ENCODE results near the gene PTPRG.

The PTPRG gene

GRCh38 chr3:62259924-62260323 is 698.6 kb downstream of the PTPRG start:
- no peak for TF ChIP-seq ZBTB7A (IDR thresholded peaks at IDR 0.05; ENCODE audit: low read depth)
- TF ChIP-seq EGR1 (IDR thresholded peaks at IDR 0.05): no peak
- no peak for TF ChIP-seq USF1 (IDR thresholded peaks at IDR 0.05)

- no peak for TF ChIP-seq TAF1 (IDR thresholded peaks at IDR 0.05; ENCODE audit: low read depth)
- no peak for TF ChIP-seq RAD21 (IDR thresholded peaks at IDR 0.05; ENCODE audit: low read depth)
Measured at GRCh38 chr3:62260655-62261054, 699.3 kb downstream of the PTPRG start.

GRCh38 chr3:62261121-62261520 is 699.8 kb downstream of the PTPRG start:
- TF ChIP-seq NFIC (IDR thresholded peaks at IDR 0.05): no peak
- TF ChIP-seq EP300 (IDR thresholded peaks at IDR 0.05; ENCODE audit: borderline replicate concordance): no peak
- TF ChIP-seq MAX (IDR thresholded peaks at IDR 0.05): no peak
- TF ChIP-seq REST (IDR thresholded peaks at IDR 0.05; ENCODE audit: low read depth): no peak

GRCh38 chr3:62261736-62262135 is 700.4 kb downstream of the PTPRG start:
- TF ChIP-seq RAD21 (IDR thresholded peaks at IDR 0.05; ENCODE audit: low read depth) (no peak), ZBTB7A (IDR thresholded peaks at IDR 0.05; ENCODE audit: low read depth) (no peak), TEAD4 (IDR thresholded peaks at IDR 0.05) (no peak), MAX (IDR thresholded peaks at IDR 0.05) (no peak), NFIC (IDR thresholded peaks at IDR 0.05) (no peak)

GRCh38 chr3:62265528-62265927 is 704.2 kb downstream of the PTPRG start:
- no peak for TF ChIP-seq FOXM1 (IDR thresholded peaks at IDR 0.05; ENCODE audit: borderline replicate concordance, low read depth)
- no peak for TF ChIP-seq NFIC (IDR thresholded peaks at IDR 0.05)
- no peak for TF ChIP-seq REST (IDR thresholded peaks at IDR 0.05; ENCODE audit: low read depth)
- no peak for TF ChIP-seq CREB1 (IDR thresholded peaks at IDR 0.05; ENCODE audit: low read depth)
- no peak for TF ChIP-seq RAD21 (IDR thresholded peaks at IDR 0.05; ENCODE audit: low read depth)
- TF ChIP-seq TEAD4 (IDR thresholded peaks at IDR 0.05): no peak

GRCh38 chr3:62266668-62267283 is 705.4 kb downstream of the PTPRG start:
- no peak for TF ChIP-seq REST (IDR thresholded peaks at IDR 0.05; ENCODE audit: low read depth)
- no peak for TF ChIP-seq NFIC (IDR thresholded peaks at IDR 0.05)
- no peak for TF ChIP-seq USF1 (IDR thresholded peaks at IDR 0.05)
- TF ChIP-seq YY1 (IDR thresholded peaks at IDR 0.05; ENCODE audit: low read depth): no peak
- TF ChIP-seq EP300 (IDR thresholded peaks at IDR 0.05; ENCODE audit: borderline replicate concordance): no peak
- TF ChIP-seq TCF12 (IDR thresholded peaks at IDR 0.05; ENCODE audit: low read depth): no peak
- TF ChIP-seq ZBTB7A (IDR thresholded peaks at IDR 0.05; ENCODE audit: low read depth): no peak
